ENCODE data around the gene TPPP3.
A peak's percentile ranks its signal among the peaks of the same experiment; 100 is the strongest.
"Not testable (repeated sequence)": the region's sequence is repeated elsewhere in the genome, so short reads cannot be mapped to it uniquely, and the experiment has no call there.

TPPP3 gene

DNA sequence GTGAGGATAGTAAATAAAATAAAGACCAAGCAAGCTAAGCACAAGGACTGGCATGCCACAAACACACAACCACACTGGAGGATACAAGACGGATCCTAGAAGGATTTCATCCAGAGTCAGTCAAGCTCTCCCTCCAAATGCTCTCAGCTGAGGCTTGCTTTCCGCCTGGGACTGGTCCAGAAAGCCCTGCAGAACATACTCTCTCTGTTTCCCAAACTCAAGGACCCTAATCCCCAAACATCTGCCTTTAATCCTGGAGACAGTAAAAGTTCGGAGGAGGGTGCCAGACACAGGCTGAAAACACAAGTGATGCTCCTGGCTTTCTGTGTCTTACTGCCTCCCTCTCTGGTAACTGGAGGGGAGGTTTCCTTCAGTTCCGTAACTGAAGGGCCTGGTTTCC lies 32.3 kb upstream of the TPPP3 start:
- no peak for DNase-seq

DNA sequence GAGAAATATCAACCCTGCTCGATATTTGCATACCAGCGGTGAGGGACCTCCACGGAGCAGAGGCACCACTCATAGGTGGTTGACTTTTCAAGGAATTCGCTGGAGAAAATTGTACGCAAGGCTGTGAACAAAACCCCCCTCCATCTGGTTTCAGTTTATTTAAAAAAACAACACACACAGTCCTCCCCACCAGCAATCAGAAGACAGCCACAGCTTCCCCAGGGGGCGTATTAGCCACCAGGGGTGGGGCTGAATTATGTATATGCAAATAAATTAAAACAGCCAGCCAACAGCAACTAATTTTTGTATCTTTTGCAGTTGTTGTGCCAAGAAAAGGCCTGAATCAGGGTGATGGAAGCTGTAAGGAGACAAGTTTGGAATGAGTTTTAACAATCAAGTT lies 31.8 kb upstream of the TPPP3 start:
- no peak for DNase-seq

DNA sequence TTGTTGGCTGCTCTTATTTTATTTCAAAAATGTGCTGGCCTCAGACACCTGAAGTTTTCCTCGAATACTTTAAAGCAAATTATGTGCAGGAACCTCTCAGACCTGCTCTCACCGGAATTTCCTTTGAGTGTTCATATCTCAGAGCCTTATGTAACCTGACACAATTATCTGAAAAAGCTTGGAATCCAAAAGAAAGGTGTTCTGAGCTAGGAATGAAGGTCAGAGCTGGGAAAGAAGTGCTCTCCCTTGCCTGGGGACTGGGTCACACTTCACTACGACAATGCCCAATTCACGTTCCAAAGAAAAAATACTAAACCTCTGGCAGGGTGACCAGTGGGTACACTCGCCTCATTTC lies 30.9 kb upstream of the TPPP3 start:
- DNase-seq = no peak

GRCh38 chr16:67423611-67424260 lies 30.4 kb upstream of the TPPP3 start:
- DNase-seq = no peak

DNA sequence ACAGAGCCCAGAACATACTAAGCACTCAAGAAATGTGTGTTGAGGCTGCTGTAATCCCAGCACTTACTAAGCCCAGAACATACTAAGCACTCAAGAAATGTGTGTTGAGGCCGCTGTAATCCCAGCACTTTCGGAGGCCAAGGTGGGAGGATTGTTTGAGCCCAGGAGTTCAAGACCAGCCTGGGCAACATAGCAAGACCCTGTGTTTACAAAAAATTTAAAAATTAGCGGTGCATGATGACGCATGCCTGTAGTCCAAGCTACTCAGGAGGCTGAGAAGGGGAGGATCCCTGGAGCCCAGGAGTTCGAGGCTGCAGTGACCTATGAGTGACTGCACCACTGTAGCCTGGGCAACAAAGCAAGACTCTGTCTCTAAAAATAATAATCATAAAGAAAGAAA lies 29.7 kb upstream of the TPPP3 start:
- no peak for DNase-seq

- DNase-seq = no peak
Measured at GRCh38 chr16:67421030-67421429, 27.7 kb upstream of the TPPP3 start.

DNA sequence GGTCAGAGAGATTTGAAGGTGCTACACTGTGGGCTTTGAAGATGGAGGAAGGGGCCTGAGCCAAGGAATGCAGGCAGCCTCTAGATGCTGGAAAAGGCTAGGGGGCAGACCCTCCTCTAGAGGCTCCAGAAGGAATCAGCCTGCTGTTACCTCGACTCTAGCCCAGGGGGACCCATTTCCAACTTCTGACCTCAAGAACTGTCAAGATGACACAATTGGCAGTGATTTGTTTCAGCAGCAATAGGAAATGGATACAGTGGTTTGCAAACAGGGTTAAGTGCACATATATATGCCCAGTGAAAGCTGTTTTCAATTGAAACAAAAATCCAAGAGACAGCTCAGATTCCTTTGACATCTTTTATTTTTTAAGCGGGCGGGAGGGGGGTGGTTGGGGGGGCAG lies 26.6 kb upstream of the TPPP3 start:
- no peak for DNase-seq

GRCh38 chr16:67419502-67419901 lies 26.2 kb upstream of the TPPP3 start:
- no peak for DNase-seq

GRCh38 chr16:67417333-67418061 lies 24.2 kb upstream of the TPPP3 start:
- DNase-seq = no peak

GRCh38 chr16:67415872-67416793 lies 22.8 kb upstream of the TPPP3 start, which contains the start of gene ZDHHC1:
TSS of gene ZDHHC1 (minus strand) at chr16:67416477. CDS start at chr16:67407775, 8,702 bp downstream.
- DNase-seq = peak; percentile 14 to 62

- DNase-seq = not testable (repeated sequence)
Measured at GRCh38 chr16:67415421-67415820, 22.1 kb upstream of the TPPP3 start.

DNA sequence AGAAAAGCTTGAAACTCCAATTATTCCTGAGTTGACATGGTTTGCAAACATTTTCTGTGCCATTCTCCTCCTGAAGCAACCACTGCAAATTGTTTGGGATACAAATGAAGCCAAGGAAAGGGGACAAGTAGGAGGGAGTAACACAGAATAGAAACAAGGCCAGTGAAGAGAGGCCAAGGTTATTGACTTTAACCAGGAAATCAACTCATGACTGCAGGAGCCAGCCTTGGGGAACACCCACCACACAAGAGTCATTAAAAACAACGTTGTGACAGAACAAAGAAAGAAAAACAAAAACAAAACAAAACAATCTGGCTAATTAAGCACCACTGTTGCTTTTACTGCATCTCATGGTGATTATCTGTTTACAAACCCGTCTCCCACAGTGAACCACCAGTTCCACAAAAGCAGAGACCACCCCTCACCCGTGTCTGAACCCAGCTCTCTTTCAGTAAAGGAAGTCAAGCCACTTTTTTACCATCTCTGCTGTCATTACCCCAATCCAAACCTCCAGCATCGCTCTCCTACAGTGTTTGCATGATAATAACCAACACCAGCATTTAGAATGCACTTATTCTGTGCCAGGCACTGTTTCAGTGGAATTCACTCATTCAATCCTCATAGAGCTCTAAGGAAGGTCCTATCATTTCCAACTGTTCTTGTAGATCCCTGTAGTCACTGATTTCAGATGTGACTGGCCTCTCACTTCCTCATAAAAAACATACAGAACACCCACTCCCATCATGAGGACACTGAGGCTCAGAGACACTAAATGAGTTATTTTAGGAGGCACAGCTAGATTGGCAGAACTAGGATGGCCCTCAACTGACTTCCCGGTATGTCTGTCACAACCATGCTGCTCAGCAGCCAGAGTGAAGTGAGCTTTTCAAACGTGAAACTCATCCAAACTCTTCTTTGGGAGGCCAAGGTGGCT lies 20.9 kb upstream of the TPPP3 start:
- no peak for DNase-seq

GRCh38 chr16:67412294-67412693 lies 19.0 kb upstream of the TPPP3 start:
- no peak for DNase-seq

GRCh38 chr16:67411339-67411738 lies 18.0 kb upstream of the TPPP3 start:
- no peak for DNase-seq

DNA sequence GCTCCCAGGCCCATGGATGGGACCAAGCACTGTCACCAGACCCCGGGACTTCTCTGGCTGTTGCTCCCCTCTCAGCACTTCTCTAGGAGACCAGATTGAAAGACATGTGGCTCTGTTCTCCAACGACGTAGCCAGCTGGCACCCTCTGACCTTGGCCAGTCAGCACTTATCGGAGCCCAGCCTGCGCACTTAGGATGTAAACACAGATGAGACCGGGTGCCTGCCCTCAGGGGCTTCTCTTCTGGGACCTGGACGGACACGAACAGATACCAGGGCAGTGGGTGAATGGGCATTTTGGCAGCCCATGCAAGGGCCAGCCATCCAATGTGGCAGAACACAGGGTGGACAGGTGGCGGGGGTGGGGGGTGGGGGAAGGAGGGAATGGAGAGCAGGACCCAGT lies 16.3 kb upstream of the TPPP3 start:
- no peak for DNase-seq

DNA sequence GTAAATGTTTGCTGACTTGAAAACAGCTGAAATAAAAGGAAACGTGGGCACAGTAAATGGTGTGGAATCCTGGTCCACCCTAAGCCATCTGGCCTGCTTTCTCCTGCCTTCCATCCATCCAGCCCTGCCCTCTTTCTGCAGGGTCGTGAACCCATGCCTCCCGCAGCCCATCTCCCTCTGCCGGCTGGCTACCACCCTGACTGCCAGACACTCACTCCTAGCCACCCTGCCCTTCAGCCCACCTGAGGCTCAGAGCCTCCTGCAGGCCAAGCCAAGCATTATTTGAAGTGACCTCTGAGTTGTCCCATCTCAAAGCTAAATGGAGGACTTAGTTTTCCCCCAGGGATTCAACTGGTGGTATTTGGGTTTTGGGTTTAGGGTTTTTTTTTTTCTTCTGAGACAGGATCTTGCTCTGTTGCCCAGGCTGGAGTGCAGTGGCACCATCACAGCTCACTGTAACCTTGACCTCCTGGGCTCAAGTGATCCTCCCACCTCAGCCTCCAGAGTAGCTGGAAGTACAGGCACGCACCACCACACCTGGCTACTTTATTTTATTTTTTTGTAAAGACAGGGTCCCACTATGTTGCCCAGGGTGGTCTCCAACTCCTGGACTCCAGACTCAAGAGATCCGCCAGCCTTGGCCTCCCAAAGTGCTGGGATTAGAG lies 14.6 kb upstream of the TPPP3 start:
- DNase-seq = no peak

- no peak for DNase-seq
Measured at GRCh38 chr16:67407176-67407787, 14.0 kb upstream of the TPPP3 start.

- DNase-seq = no peak
Measured at GRCh38 chr16:67406111-67406971, 13.0 kb upstream of the TPPP3 start.

GRCh38 chr16:67405336-67405735 lies 12.0 kb upstream of the TPPP3 start:
- DNase-seq = no peak

DNA sequence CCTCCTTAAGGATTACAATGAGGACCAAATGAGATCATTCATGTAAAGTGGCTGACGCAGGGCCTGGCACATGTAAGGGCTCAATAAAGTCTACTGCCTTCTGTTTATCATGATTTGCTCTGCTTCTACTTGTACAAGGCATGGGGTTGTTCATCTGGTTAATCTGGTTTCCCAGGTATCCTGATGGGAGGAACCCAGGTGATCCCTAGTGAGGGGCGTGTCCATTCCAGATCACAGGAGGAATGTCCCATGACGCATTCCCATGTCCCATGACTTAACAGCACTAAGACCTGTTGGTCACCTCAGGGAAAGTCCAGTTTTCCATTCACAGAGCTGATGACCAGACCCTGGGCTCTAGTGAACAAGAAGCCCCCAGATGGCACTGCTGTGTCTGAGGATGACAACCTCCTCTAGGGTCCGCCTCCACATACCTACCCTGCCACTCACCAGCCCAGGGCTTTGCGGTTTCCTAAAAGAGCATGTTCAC lies 11.5 kb upstream of the TPPP3 start:
- no peak for DNase-seq

Measured in stimulated activated CD4-positive, alpha-beta T cell treated with anti-CD3 and anti-CD28 coated beads, Interleukin-4, amount 100 ng/mL, for 4 hours (primary cell).